Osteocyte (in vitro differentiated cells): ENCODE results near the gene GABARAP. TPM values are rescaled to one million over a fixed set of nuclear protein-coding genes. Genes with fewer than 3 reads are reported as not detected.

Source experiments
- DNase-seq: peaks from one replicate; pipeline ENCODE4 v3.0.0; 2021; ENCODE audit warnings: mixed read lengths; ENCODE audit not compliant: unreplicated experiment; ENCODE audit errors: extremely low spot score
- H3K27ac Mint-ChIP-seq: one replicate; pipeline ENCODE4 v1.8.0; 2021; ENCODE audit warnings: mild to moderate bottlenecking, mixed read lengths; ENCODE audit not compliant: unreplicated experiment
- H3K27me3 Mint-ChIP-seq: one replicate; pipeline ENCODE4 v1.8.0; 2021; ENCODE audit warnings: mixed read lengths; ENCODE audit not compliant: unreplicated experiment
- H3K36me3 Mint-ChIP-seq: one replicate; pipeline ENCODE4 v1.8.0; 2021; ENCODE audit warnings: mixed read lengths; ENCODE audit not compliant: unreplicated experiment
- H3K4me1 Mint-ChIP-seq: one replicate; pipeline ENCODE4 v1.8.0; 2021; ENCODE audit warnings: mixed read lengths; ENCODE audit not compliant: unreplicated experiment
- H3K4me3 Mint-ChIP-seq: one replicate; pipeline ENCODE4 v1.8.0; 2021; ENCODE audit warnings: mild to moderate bottlenecking, moderate library complexity, mixed read lengths; ENCODE audit not compliant: unreplicated experiment
- H3K9me3 Mint-ChIP-seq: one replicate; pipeline ENCODE4 v1.8.0; 2021; ENCODE audit warnings: mixed read lengths; ENCODE audit not compliant: unreplicated experiment
- total RNA-seq: library from RNA; stranded (reverse); gene quantifications from 2 replicates; pipeline ENCODE4 v1.2.1, GENCODE V29; 2021
- TF ChIP-seq, protein P1 (sequence below): fragments of 200-600 bp; sonication (generic); IDR thresholded peaks from 2 replicates; pipeline ENCODE4 v1.5.0; 2021; ENCODE audit warnings: antibody characterized with exemption, mild to moderate bottlenecking, moderate library complexity

The GABARAP gene
- total RNA-seq, 1 donor from 2014 or later: 642 TPM

- no peak for DNase-seq
- Mint-ChIP-seq H3K36me3 (peaks cover 1% of the 10 kb centered on the region), H3K4me3 (no peak overlapping the region), H3K27ac (no peak overlapping the region), H3K9me3 (no peaks in the 10 kb centered on the region), H3K27me3 (no peaks in the 10 kb centered on the region), H3K4me1 (peaks cover 28% of the 10 kb centered on the region)
- TF ChIP-seq, protein P1, sequence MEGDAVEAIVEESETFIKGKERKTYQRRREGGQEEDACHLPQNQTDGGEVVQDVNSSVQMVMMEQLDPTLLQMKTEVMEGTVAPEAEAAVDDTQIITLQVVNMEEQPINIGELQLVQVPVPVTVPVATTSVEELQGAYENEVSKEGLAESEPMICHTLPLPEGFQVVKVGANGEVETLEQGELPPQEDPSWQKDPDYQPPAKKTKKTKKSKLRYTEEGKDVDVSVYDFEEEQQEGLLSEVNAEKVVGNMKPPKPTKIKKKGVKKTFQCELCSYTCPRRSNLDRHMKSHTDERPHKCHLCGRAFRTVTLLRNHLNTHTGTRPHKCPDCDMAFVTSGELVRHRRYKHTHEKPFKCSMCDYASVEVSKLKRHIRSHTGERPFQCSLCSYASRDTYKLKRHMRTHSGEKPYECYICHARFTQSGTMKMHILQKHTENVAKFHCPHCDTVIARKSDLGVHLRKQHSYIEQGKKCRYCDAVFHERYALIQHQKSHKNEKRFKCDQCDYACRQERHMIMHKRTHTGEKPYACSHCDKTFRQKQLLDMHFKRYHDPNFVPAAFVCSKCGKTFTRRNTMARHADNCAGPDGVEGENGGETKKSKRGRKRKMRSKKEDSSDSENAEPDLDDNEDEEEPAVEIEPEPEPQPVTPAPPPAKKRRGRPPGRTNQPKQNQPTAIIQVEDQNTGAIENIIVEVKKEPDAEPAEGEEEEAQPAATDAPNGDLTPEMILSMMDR: no peak
These were observed 33.3 kb downstream of the GABARAP start for GRCh38 chr17:7208754-7209460.

DNA sequence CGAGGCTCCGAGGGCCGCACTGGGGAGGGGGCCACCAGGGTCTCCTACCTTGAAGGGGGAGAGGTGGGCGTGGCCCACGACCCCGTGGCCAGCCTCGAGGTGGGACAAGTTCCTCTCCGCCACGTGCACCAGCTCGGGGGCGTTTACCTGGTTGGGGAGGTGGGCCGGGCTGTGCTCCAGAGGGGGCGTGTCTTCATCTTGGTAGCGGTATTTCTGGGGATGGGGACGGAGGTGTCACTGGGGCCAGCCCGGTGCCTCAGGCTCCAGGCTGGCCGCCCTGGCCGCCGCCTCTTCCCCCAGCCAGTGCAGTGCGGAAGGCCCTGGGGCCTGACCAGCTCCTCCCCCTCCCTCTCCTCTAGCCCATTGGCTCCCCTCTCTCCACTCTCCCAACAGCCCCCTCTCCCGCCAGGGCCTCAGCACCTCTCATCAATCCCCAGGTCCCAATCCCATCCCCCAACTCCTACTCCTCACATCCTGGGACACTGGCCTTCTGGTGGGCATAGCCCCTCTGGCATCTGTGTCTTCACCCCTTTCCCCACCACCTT lies 34.1 kb downstream of the GABARAP start:
- Mint-ChIP-seq H3K27me3 (no peaks in the 10 kb centered on the region), H3K9me3 (no peaks in the 10 kb centered on the region), H3K4me3 (no peak overlapping the region), H3K4me1 (peaks cover 21% of the 10 kb centered on the region), H3K36me3 (peaks cover 1% of the 10 kb centered on the region), H3K27ac (no peak overlapping the region)
- DNase-seq: no peak
- TF ChIP-seq, protein P1: no peak

DNA sequence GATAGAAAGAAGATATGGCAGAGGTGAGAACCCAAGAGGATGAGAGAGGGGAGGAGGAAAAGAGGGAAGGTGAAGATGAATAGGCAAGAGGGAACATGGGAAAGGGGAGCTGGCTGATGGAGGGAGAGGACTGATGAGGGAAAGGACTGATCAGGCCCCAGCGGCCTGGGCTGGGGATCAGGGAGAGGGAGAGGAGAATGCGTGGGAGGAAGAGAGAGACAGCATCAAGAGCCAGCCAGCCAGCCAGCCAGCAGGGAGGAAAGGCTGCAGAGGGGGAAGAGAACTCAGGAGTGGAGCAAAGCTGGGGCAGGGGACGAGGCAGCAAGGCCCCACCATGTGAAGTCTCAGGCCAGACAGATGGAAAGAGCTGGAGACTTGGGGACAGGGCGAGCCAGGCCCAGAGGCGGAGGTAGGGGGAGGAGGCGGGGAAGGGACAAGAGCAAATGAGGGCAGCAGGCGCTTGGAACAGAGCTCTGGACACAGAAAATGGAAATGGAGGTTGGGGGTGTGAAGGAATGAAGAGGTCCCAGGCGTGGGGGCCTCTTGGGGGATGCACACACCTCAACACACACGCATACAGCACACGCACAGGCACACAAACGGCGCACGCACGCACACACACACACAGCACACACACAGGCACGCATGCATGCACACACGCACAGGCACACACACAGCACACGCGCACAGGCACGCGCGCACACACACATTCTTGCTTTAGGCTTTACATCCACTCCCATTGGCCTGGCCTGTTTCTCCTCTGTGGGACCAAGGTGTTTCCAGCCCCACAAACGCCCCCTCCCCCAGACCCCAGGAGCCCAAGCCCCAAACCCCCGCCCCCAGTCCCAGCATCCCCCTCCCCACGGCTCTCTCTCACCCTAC lies 34.9 kb downstream of the GABARAP start:
- H3K4me3 Mint-ChIP-seq: no peak overlapping the region
- TF ChIP-seq, protein P1: no peak
- H3K27ac Mint-ChIP-seq: peak overlapping the region; percentile 47
- H3K36me3 Mint-ChIP-seq: peaks cover 7% of the 10 kb centered on the region
- no peaks in the 10 kb centered on the region for H3K9me3 Mint-ChIP-seq
- H3K27me3 Mint-ChIP-seq: no peaks in the 10 kb centered on the region
- no peak for DNase-seq
- H3K4me1 Mint-ChIP-seq: peaks cover 20% of the 10 kb centered on the region

GRCh38 chr17:7205561-7205960 lies 36.7 kb downstream of the GABARAP start:
- no peaks in the 10 kb centered on the region for H3K9me3 Mint-ChIP-seq
- H3K27ac Mint-ChIP-seq: peak overlapping the region; percentile 89
- TF ChIP-seq, protein P1: no peak
- no peak for DNase-seq
- H3K36me3 Mint-ChIP-seq: peaks cover 15% of the 10 kb centered on the region
- peak overlapping the region; percentile 70 for H3K4me3 Mint-ChIP-seq
- H3K27me3 Mint-ChIP-seq: no peaks in the 10 kb centered on the region
- H3K4me1 Mint-ChIP-seq: peaks cover 16% of the 10 kb centered on the region
